ENCODE results near the gene MPPED2. TPM values are rescaled to one million over a fixed set of nuclear protein-coding genes. Genes with fewer than 3 reads are reported as not detected.

The MPPED2 gene
- total and polyA plus RNA-seq, 3 donors from 2014 or later = 5.0 to 13.4 (median 13.1) TPM

GRCh38 chr11:30497600-30497999 is 88.6 kb downstream of the MPPED2 start:
- intact Hi-C loops (cut with DNase I; ENCODE audit: low total_unique reads) = no loop called here
- Histone ChIP-seq H3K4me1 (peaks cover 4% of the 10 kb centered on the region), H3K27ac (no peak overlapping the region), H3K4me3 (no peak overlapping the region), H3K9me3 (no peaks in the 10 kb centered on the region), H3K27me3 (no peaks in the 10 kb centered on the region), H3K36me3 (ENCODE audit: low read depth, missing control alignments) (no peaks in the 10 kb centered on the region)
- 89 to 95% methylated on average over 5 of the region's 5 CpGs for WGBS, 2 donors
- DNase-seq = no peak
- TF ChIP-seq POLR2A (IDR thresholded peaks at IDR 0.05) = no peak
- TF ChIP-seq, protein P1, sequence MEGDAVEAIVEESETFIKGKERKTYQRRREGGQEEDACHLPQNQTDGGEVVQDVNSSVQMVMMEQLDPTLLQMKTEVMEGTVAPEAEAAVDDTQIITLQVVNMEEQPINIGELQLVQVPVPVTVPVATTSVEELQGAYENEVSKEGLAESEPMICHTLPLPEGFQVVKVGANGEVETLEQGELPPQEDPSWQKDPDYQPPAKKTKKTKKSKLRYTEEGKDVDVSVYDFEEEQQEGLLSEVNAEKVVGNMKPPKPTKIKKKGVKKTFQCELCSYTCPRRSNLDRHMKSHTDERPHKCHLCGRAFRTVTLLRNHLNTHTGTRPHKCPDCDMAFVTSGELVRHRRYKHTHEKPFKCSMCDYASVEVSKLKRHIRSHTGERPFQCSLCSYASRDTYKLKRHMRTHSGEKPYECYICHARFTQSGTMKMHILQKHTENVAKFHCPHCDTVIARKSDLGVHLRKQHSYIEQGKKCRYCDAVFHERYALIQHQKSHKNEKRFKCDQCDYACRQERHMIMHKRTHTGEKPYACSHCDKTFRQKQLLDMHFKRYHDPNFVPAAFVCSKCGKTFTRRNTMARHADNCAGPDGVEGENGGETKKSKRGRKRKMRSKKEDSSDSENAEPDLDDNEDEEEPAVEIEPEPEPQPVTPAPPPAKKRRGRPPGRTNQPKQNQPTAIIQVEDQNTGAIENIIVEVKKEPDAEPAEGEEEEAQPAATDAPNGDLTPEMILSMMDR (IDR thresholded peaks at IDR 0.05) = no peak

DNA sequence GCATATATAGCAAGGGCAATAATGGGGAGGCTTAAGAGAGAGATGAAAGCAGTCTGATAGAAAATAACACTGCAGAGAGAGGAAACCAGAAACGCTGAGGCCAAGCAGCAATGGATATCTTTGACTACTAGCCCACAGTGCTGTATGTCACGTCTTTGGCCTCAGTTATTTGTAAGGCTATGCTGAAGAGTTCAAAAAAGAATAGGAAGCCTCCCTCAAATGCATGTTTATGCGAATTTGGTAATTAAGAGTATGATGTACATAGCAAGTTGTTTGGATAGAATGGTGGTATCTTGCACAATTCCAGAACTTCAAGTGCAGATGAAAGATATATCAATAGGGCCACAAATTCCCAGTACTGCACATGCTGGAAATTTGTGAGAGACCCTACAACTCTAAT is 89.2 kb downstream of the MPPED2 start:
- TF ChIP-seq, protein P1 (IDR thresholded peaks at IDR 0.05) = no peak
- TF ChIP-seq POLR2A (IDR thresholded peaks at IDR 0.05) = no peak
- Histone ChIP-seq H3K36me3 (ENCODE audit: low read depth, missing control alignments) (no peaks in the 10 kb centered on the region), H3K27ac (no peak overlapping the region), H3K27me3 (no peaks in the 10 kb centered on the region), H3K4me1 (no peaks in the 10 kb centered on the region), H3K9me3 (no peaks in the 10 kb centered on the region), H3K4me3 (no peak overlapping the region)
- 91 to 94% methylated on average over 3 of the region's 3 CpGs for WGBS, 2 donors
- DNase-seq = no peak
- intact Hi-C loops (cut with DNase I; ENCODE audit: low total_unique reads) = no loop called here

DNA sequence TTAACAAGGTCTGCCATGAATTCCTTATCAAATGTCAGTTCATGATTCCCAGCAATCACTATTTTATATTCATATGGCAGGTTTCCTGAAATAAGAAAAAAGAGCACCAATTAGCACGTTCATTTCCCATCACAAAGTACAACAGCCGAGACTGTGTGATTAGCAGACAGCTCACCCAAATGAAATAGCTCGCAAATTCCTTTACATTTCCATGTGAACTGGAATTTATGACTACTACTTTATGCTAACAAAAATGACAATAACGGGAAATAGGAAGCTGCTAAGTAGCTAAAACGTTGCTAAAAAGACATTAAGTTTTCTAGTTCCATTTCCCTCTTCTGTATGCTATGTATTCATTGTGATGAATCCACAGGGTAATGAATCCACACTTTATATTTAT is 90.7 kb downstream of the MPPED2 start:
- intact Hi-C loops (cut with DNase I; ENCODE audit: low total_unique reads) = no loop called here
- 49 to 61% methylated on average over 5 of the region's 5 CpGs for WGBS, 2 donors
- no peak for TF ChIP-seq POLR2A (IDR thresholded peaks at IDR 0.05)
- TF ChIP-seq, protein P1 (IDR thresholded peaks at IDR 0.05) = no peak

DNA sequence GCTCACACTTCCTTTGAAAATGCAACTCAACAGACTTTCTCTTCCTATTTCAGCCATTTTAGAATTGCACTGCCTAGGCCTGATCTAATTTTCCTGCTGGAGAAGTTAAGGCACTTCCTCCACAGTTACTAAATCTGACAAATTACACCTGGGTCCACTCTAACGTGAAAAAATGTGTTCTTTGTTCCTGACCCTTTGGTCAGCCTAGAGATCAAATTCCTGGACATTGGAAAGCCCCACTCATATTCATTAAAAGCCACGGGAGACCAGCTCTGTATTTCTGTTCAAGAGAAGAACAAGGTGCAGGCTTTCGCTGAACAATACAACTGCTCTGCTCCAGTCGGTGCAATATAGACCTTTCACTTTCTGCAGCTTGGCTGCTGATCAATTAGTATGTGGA is 96.6 kb downstream of the MPPED2 start:
- WGBS, 2 donors = 52 to 53% methylated on average over 4 of the region's 4 CpGs
- Histone ChIP-seq H3K36me3 (ENCODE audit: low read depth, missing control alignments) (no peaks in the 10 kb centered on the region), H3K4me3 (no peak overlapping the region), H3K27ac (no peak overlapping the region), H3K9me3 (no peaks in the 10 kb centered on the region), H3K4me1 (peaks cover 9% of the 10 kb centered on the region), H3K27me3 (no peaks in the 10 kb centered on the region)
- TF ChIP-seq, protein P1 (IDR thresholded peaks at IDR 0.05) = no peak
- no peak for TF ChIP-seq POLR2A (IDR thresholded peaks at IDR 0.05)
- no peak for DNase-seq
- intact Hi-C loops (cut with DNase I; ENCODE audit: low total_unique reads) = no loop called here

More for the DNA sequence above, 90.7 kb downstream of the MPPED2 start:
- DNase-seq = no peak
- Histone ChIP-seq H3K4me1 (no peaks in the 10 kb centered on the region), H3K4me3 (no peak overlapping the region), H3K9me3 (no peaks in the 10 kb centered on the region), H3K27ac (no peak overlapping the region), H3K36me3 (ENCODE audit: low read depth, missing control alignments) (no peaks in the 10 kb centered on the region), H3K27me3 (no peaks in the 10 kb centered on the region)

GRCh38 chr11:30489076-30489475 is 97.1 kb downstream of the MPPED2 start:
- Histone ChIP-seq H3K36me3 (ENCODE audit: low read depth, missing control alignments) (no peaks in the 10 kb centered on the region), H3K27ac (no peak overlapping the region), H3K4me3 (no peak overlapping the region), H3K27me3 (no peaks in the 10 kb centered on the region), H3K4me1 (peaks cover 9% of the 10 kb centered on the region), H3K9me3 (no peaks in the 10 kb centered on the region)
- TF ChIP-seq, protein P1 (IDR thresholded peaks at IDR 0.05) = no peak
- no peak for TF ChIP-seq POLR2A (IDR thresholded peaks at IDR 0.05)
- DNase-seq = no peak
- 61 to 63% methylated on average over 1 of the region's 1 CpG for WGBS, 2 donors
- intact Hi-C loops (cut with DNase I; ENCODE audit: low total_unique reads) = no loop called here
